Lower lobe of right lung (tissue), 2 donors: Measurements from ENCODE around the gene ASIC1. TPM values are rescaled to one million over a fixed set of nuclear protein-coding genes. Genes with fewer than 3 reads are reported as not detected.

ENCODE experiments used
- ATAC-seq, 2 donors: fragments of 200-7000 bp; cut with Tn5 transposase; one replicate each; pipeline ENCODE4 v1.9.1; 2020 to 2022; ENCODE audit warnings: mild to moderate bottlenecking in 2 of 2, moderate library complexity in 2 of 2
- DNase-seq: peaks from one replicate; pipeline ENCODE4 v3.0.0-alpha.2; 2020
- H3K27ac ChIP-seq: fragments of 200-600 bp; one replicate; pipeline ENCODE4 v1.8.0; 2022
- H3K27me3 ChIP-seq: fragments of 200-600 bp; one replicate; pipeline ENCODE4 v1.8.0; 2022; ENCODE audit warnings: low read depth
- H3K36me3 ChIP-seq: fragments of 200-600 bp; one replicate; pipeline ENCODE4 v1.8.0; 2022; ENCODE audit warnings: mild to moderate bottlenecking
- H3K4me1 ChIP-seq: fragments of 200-600 bp; one replicate; pipeline ENCODE4 v1.8.0; 2022
- H3K4me3 ChIP-seq: fragments of 200-600 bp; one replicate; pipeline ENCODE4 v1.8.0; 2022; ENCODE audit warnings: mild to moderate bottlenecking
- H3K9me3 ChIP-seq: fragments of 200-600 bp; one replicate; pipeline ENCODE4 v1.8.0; 2022
- intact Hi-C: fragments of 100-400 bp; cut with DNase I; formaldehyde crosslinking; loops from one replicate; pipeline ENCODE4 v1.11.0; 2022
- total RNA-seq: library from RNA; stranded (reverse); fragmentation: NEBNext Ultra II Directional; extraction: Animal tissue kit (Norgen Biotek cat#: 25700); gene quantifications from one replicate; pipeline ENCODE4 v1.2.1, GENCODE V29; 2021
- TF ChIP-seq, protein P1 (sequence below): fragments of 200-600 bp; IDR thresholded peaks from one replicate; pipeline ENCODE4 v1.8.0; 2022; ENCODE audit warnings: antibody characterized with exemption, mild to moderate bottlenecking
- donor health status: DM: no; HTN: yes; CAD: no; lungs with severe emphysema.

Gene ASIC1
- total RNA-seq, 1 donor from 2014 or later = 1.6 TPM

- no peaks in the 10 kb centered on the region for H3K9me3 ChIP-seq
- no peaks in the 10 kb centered on the region for H3K4me1 ChIP-seq
- peaks cover 7% of the 10 kb centered on the region for H3K27me3 ChIP-seq
- H3K27ac ChIP-seq = peak overlapping the region; percentile 78
- peak; percentile 55 for DNase-seq
- peak; percentile 81 to 85 for ATAC-seq
- TF ChIP-seq, protein P1, sequence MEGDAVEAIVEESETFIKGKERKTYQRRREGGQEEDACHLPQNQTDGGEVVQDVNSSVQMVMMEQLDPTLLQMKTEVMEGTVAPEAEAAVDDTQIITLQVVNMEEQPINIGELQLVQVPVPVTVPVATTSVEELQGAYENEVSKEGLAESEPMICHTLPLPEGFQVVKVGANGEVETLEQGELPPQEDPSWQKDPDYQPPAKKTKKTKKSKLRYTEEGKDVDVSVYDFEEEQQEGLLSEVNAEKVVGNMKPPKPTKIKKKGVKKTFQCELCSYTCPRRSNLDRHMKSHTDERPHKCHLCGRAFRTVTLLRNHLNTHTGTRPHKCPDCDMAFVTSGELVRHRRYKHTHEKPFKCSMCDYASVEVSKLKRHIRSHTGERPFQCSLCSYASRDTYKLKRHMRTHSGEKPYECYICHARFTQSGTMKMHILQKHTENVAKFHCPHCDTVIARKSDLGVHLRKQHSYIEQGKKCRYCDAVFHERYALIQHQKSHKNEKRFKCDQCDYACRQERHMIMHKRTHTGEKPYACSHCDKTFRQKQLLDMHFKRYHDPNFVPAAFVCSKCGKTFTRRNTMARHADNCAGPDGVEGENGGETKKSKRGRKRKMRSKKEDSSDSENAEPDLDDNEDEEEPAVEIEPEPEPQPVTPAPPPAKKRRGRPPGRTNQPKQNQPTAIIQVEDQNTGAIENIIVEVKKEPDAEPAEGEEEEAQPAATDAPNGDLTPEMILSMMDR = no peak
- H3K4me3 ChIP-seq = peak overlapping the region; percentile 49
- no peaks in the 10 kb centered on the region for H3K36me3 ChIP-seq
- intact Hi-C loops = no loop called here
Measured at GRCh38 chr12:50032854-50033581, 24.4 kb upstream of the ASIC1 start.

DNA sequence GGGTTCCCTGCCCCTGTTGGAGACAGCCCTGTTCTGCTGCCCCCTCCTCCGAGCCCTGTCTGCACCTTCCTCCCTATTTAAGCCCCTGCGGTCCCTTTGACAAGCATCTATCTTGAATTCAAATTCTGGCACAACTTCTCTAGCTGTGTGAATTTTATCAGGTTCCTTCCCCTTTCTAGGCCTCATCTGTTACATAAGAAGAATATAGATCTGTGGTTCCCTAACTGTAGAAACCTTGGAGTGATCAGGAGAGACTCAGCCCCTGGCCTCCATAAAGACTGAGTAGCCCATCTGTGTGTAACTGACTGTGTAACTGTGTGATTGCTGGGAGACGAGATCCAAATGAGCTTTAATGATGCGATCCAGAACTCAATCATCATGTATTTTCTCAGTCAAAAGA lies 19.1 kb upstream of the ASIC1 start:
- intact Hi-C loops = no loop called here
- TF ChIP-seq, protein P1 = no peak
- no peak overlapping the region for H3K4me3 ChIP-seq
- no peak for ATAC-seq
- H3K27ac ChIP-seq = no peak overlapping the region
- H3K36me3 ChIP-seq = no peaks in the 10 kb centered on the region
- no peaks in the 10 kb centered on the region for H3K27me3 ChIP-seq
- DNase-seq = no peak
- H3K4me1 ChIP-seq = no peaks in the 10 kb centered on the region
- H3K9me3 ChIP-seq = no peaks in the 10 kb centered on the region

DNA sequence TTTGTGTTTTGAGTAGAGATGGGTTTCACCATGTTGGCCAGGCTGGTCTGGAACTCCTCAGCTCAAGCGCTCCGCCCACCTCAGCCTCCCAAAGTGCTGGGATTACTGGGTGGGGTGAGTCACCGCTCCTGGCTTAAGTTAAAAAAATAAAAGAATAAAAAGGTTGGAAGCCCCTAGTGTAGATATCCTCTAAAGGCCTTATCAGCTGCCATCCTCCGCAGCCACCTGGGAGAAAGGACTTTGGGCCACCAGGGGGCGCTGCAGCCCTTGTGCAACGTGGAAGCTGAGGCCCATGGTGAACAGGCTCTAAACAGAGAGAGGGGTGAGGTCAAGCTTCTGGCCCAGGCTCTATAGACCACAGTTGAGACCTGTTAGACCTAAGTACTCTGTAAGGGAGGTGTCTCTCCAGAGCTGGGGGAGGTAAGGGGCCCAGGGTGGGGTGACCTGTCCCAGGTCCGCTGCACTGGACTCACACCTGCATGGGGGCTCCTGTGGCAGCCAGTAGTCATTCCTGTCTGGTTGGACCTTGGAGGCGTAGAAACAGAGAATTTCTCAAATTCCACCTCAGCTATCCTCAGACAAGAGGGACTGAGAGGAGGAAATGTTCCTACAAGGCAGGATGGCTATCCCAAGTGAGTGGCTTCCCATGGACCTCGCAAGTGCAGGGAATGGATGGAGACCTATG lies 18.1 kb upstream of the ASIC1 start:
- Histone ChIP-seq H3K27me3 (no peaks in the 10 kb centered on the region), H3K36me3 (no peaks in the 10 kb centered on the region), H3K27ac (no peak overlapping the region), H3K9me3 (no peaks in the 10 kb centered on the region), H3K4me1 (no peaks in the 10 kb centered on the region), H3K4me3 (no peak overlapping the region)
- intact Hi-C loops = no loop called here
- peak; percentile 92 for DNase-seq
- ATAC-seq = peak; percentile 87 to 92
- TF ChIP-seq, protein P1 = peak; percentile 93

DNA sequence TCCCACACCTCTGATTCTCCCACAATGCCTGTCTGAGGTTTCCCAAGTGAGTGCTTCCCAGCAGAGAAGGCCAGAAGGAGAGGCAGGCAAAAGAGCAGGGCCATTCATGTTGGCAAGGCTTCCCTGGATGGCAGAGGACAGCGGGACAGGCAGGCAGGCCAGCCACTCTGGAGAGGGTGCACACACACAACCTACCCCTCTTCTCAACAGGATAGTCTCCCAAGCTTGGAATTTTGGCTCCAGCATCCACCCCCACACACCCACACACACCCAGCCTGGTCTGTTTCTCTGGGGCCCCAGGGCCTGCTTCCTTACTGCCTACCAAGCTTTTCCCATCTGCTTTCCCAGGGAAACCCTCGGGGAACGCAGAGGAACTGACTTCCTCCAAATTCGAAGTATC lies 16.7 kb upstream of the ASIC1 start:
- H3K36me3 ChIP-seq = no peaks in the 10 kb centered on the region
- H3K4me3 ChIP-seq = no peak overlapping the region
- ATAC-seq (no peak), DNase-seq (no peak)
- TF ChIP-seq, protein P1 = no peak
- no peak overlapping the region for H3K27ac ChIP-seq
- intact Hi-C loops = no loop called here
- no peaks in the 10 kb centered on the region for H3K27me3 ChIP-seq
- H3K4me1 ChIP-seq = no peaks in the 10 kb centered on the region
- no peaks in the 10 kb centered on the region for H3K9me3 ChIP-seq

DNA sequence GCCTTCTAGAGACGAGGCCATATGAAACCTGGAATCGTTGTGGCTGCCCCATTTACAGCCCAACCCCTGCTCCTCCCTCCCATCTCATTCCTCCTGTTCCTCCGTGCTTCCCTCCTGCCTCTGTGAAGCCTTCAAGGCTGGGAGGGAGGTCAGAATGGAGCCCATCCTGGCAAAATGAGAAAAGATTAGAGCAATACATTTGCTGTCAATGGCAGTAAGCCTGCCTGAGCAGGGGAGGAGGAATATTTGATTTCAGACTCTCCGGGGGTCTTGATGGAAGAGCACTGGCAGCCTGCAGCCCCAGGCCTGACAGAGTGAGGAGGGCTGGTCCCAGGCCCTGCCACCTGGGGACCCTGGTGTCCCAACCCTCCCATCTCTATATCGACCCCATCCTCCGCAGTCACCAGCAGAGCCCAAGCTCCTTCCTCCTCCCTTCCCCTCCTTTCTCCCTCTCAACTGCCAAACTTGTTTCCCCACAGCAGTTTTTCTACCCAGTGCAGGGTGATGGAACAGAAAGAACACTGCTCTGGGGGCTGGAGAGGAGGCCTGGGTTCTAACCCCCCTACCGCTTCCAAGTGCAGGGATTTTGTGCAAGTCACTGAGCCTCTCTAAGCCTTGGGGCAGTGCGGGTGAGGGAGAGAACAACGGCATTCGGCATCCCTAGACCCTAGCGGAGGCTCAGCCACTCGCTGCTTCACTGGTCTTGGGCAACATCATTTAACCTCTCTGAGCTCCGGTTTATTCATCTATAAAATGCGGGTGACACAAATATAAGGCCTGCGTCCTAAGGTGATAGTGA lies 16.1 kb upstream of the ASIC1 start:
- H3K4me1 ChIP-seq = no peaks in the 10 kb centered on the region
- H3K9me3 ChIP-seq = no peaks in the 10 kb centered on the region
- H3K36me3 ChIP-seq = no peaks in the 10 kb centered on the region
- H3K27me3 ChIP-seq = no peaks in the 10 kb centered on the region
- no peak overlapping the region for H3K27ac ChIP-seq
- no peak overlapping the region for H3K4me3 ChIP-seq
- intact Hi-C loops = no loop called here
- no peak for DNase-seq
- TF ChIP-seq, protein P1 = no peak
- no peak for ATAC-seq
